Osteocyte (in vitro differentiated cells): ENCODE data around the gene TMEM45A. TPM values are rescaled to one million over a fixed set of nuclear protein-coding genes. Genes with fewer than 3 reads are reported as not detected.

Experiments
- DNase-seq: peaks from one replicate; pipeline ENCODE4 v3.0.0; 2021; ENCODE audit warnings: mixed read lengths; ENCODE audit not compliant: unreplicated experiment; ENCODE audit errors: extremely low spot score
- H3K27ac Mint-ChIP-seq: one replicate; pipeline ENCODE4 v1.8.0; 2021; ENCODE audit warnings: mild to moderate bottlenecking, mixed read lengths; ENCODE audit not compliant: unreplicated experiment
- H3K27me3 Mint-ChIP-seq: one replicate; pipeline ENCODE4 v1.8.0; 2021; ENCODE audit warnings: mixed read lengths; ENCODE audit not compliant: unreplicated experiment
- H3K36me3 Mint-ChIP-seq: one replicate; pipeline ENCODE4 v1.8.0; 2021; ENCODE audit warnings: mixed read lengths; ENCODE audit not compliant: unreplicated experiment
- H3K4me1 Mint-ChIP-seq: one replicate; pipeline ENCODE4 v1.8.0; 2021; ENCODE audit warnings: mixed read lengths; ENCODE audit not compliant: unreplicated experiment
- H3K4me3 Mint-ChIP-seq: one replicate; pipeline ENCODE4 v1.8.0; 2021; ENCODE audit warnings: mild to moderate bottlenecking, moderate library complexity, mixed read lengths; ENCODE audit not compliant: unreplicated experiment
- H3K9me3 Mint-ChIP-seq: one replicate; pipeline ENCODE4 v1.8.0; 2021; ENCODE audit warnings: mixed read lengths; ENCODE audit not compliant: unreplicated experiment
- total RNA-seq: library from RNA; stranded (reverse); gene quantifications from 2 replicates; pipeline ENCODE4 v1.2.1, GENCODE V29; 2021
- TF ChIP-seq, protein P1 (sequence below): fragments of 200-600 bp; sonication (generic); IDR thresholded peaks from 2 replicates; pipeline ENCODE4 v1.5.0; 2021; ENCODE audit warnings: antibody characterized with exemption, mild to moderate bottlenecking, moderate library complexity

Gene TMEM45A
- total RNA-seq, 1 donor from 2014 or later = 29.1 TPM

DNA sequence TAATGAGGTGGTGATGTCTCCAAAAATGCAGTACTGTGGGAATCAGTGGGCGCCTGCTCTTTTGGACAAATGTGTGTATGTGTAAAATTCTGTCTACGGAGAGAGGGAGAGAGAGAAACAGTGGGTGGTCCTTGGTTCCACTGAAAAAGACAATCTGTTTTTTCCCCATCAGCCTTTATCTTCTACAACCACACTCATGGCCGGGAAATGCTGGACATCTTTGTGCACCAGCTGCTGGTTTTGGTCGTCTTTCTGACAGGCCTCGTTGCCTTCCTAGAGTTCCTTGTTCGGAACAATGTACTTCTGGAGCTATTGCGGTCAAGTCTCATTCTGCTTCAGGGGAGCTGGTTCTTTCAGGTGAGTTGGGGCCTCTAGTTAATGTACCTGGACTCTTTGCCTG is 65.8 kb downstream of the TMEM45A start:
- TF ChIP-seq, protein P1, sequence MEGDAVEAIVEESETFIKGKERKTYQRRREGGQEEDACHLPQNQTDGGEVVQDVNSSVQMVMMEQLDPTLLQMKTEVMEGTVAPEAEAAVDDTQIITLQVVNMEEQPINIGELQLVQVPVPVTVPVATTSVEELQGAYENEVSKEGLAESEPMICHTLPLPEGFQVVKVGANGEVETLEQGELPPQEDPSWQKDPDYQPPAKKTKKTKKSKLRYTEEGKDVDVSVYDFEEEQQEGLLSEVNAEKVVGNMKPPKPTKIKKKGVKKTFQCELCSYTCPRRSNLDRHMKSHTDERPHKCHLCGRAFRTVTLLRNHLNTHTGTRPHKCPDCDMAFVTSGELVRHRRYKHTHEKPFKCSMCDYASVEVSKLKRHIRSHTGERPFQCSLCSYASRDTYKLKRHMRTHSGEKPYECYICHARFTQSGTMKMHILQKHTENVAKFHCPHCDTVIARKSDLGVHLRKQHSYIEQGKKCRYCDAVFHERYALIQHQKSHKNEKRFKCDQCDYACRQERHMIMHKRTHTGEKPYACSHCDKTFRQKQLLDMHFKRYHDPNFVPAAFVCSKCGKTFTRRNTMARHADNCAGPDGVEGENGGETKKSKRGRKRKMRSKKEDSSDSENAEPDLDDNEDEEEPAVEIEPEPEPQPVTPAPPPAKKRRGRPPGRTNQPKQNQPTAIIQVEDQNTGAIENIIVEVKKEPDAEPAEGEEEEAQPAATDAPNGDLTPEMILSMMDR = no peak
- H3K9me3 Mint-ChIP-seq = no peaks in the 10 kb centered on the region
- no peak for DNase-seq
- H3K27ac Mint-ChIP-seq = no peak overlapping the region
- no peak overlapping the region for H3K4me3 Mint-ChIP-seq
- peaks cover 22% of the 10 kb centered on the region for H3K4me1 Mint-ChIP-seq
- no peaks in the 10 kb centered on the region for H3K27me3 Mint-ChIP-seq
- peaks cover 17% of the 10 kb centered on the region for H3K36me3 Mint-ChIP-seq

DNA sequence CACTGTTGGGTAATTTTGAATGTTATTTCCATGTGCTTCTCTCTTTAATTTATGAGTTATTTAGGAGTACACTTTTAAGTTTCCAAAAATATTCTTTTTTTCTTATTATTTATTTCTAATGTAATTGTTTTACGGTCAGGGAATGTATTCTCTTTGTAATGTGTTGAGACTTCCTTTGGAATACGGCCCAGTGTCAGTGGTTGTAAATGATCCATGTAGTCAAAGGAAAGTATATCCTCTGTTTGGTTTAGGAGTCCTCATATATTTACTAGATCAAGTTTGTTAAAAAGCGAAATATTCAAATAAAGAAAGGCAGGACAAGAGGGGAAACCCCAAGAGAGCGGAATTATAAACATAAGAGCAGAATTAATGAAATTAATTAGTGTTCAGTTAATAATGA is 68.0 kb downstream of the TMEM45A start:
- Mint-ChIP-seq H3K36me3 (peaks cover 17% of the 10 kb centered on the region), H3K9me3 (no peaks in the 10 kb centered on the region), H3K4me1 (peaks cover 22% of the 10 kb centered on the region), H3K4me3 (no peak overlapping the region), H3K27me3 (no peaks in the 10 kb centered on the region), H3K27ac (no peak overlapping the region)
- TF ChIP-seq, protein P1 = no peak
- no peak for DNase-seq

DNA sequence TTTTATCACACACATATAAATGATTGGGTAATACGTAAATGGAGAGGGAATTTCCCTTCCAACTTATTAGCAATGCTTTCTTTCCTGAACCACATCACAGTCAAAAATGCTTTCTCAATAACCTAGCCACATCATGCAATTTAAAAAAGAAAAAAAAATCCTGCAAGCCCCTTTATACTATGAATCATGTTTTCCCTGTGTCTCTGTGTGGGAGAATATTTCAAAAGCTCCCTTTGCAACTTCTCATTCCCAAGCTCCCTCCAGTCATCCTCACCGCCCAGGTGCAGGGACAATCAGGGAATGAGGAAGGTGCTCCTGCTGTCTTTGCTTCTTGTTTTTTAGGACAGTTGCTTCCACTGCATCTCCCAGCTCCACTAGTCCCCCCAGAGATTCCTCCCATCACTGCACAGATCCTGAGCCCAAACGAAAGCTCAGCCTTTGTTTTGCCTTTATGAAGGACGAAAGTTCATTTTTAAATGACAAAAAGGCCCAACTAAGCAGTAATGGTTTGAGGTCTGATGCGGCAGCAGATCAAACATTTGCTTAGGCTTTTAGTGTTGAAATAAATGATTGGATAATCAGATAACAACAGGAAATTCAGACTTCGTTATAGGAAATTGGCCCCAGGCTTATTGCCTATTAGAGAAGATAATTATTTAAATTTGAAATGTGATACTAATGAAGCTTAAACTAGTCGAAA is 69.2 kb downstream of the TMEM45A start:
- Mint-ChIP-seq H3K4me3 (no peak overlapping the region), H3K4me1 (peaks cover 16% of the 10 kb centered on the region), H3K27me3 (no peaks in the 10 kb centered on the region), H3K27ac (no peak overlapping the region), H3K36me3 (peaks cover 17% of the 10 kb centered on the region), H3K9me3 (no peaks in the 10 kb centered on the region)
- TF ChIP-seq, protein P1 = no peak
- no peak for DNase-seq

DNA sequence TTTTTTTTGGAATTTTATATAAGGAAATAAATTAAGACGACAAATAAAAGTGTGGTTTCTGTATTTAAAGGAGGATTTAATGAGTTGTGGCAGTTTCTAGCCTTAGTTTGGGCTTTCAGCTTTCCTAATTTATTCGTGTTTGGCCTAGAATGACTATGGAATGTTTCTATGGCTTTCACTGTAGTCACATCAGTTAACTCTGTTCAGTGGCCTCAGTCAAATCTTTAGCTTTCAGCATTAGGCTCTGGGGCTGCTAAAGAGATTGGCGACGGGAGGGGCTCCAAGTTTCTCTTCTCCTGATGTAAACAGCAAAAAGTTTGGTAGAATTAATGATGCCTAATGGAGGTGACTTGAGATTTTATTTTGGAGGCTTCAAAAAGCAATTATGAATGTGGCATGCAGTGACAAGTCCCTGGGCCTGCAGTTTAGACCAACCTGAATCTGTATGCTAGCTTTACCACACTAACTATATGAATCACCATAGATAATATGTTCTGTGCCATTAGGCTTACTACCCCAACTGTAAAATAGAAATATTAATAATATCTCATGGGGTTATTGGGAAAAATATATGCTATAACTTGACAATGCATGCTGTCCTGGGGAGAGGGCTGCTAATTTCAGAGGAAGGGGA is 69.9 kb downstream of the TMEM45A start:
- Mint-ChIP-seq H3K36me3 (peaks cover 17% of the 10 kb centered on the region), H3K27ac (no peak overlapping the region), H3K27me3 (no peaks in the 10 kb centered on the region), H3K4me1 (peaks cover 9% of the 10 kb centered on the region), H3K4me3 (no peak overlapping the region), H3K9me3 (no peaks in the 10 kb centered on the region)
- DNase-seq = no peak
- TF ChIP-seq, protein P1 = no peak

DNA sequence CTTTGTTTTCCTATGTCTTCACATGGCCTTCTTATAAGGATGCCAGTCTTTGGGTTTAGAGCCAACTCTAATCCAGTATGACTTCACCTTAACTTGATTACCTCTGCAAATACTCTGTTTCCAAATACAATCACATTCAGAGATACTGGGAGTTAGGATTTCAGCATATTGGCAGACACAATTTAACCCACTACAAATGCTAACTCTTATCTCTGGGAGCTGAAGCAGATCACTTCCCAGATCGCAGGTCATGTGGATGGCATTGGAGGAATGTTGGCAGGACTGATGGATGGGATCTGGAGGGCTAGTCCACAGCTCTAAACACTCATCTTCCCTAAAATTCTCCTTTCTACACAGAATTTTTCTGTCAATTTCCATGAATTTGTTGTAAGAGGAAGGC is 70.8 kb downstream of the TMEM45A start:
- TF ChIP-seq, protein P1 = no peak
- Mint-ChIP-seq H3K27me3 (no peaks in the 10 kb centered on the region), H3K9me3 (no peaks in the 10 kb centered on the region), H3K36me3 (peaks cover 14% of the 10 kb centered on the region), H3K27ac (no peak overlapping the region), H3K4me1 (peaks cover 3% of the 10 kb centered on the region), H3K4me3 (no peak overlapping the region)
- DNase-seq = no peak
